Small intestine (tissue), 7 donors: ENCODE measurements around the gene CHPT1. TPM values are rescaled to one million over a fixed set of nuclear protein-coding genes. Genes with fewer than 3 reads are reported as not detected.
"Not testable (repeated sequence)": the region's sequence is repeated elsewhere in the genome, so short reads cannot be mapped to it uniquely, and the experiment has no call there.

ENCODE experiments used
- DNase-seq, 2 donors: peaks; one replicate each; pipeline versions ENCODE4 v3.0.0 to v3.0.0-alpha.2; 2013
- FAIRE-seq: peaks from 2 replicates; lab custom pipeline; 2012; peaks lifted over from hg19 to GRCh38; lab: Jason Lieb, UNC
- H3K27ac ChIP-seq, 3 donors: one replicate each; pipeline ENCODE4 v1.5.1; 2013; ENCODE audit warnings: low read length in 2 of 3, mild to moderate bottlenecking in 2 of 3, control low read depth in 1 of 3, inconsistent platforms in 1 of 3, low read depth in 1 of 3, moderate library complexity in 1 of 3
- H3K27me3 ChIP-seq, 3 donors: one replicate each; pipeline ENCODE4 v1.6.1; 2013; ENCODE audit warnings: low read length in 3 of 3, inconsistent platforms in 1 of 3; ENCODE audit not compliant: control insufficient read depth in 3 of 3, insufficient read depth in 3 of 3
- H3K36me3 ChIP-seq, 3 donors: one replicate each; pipeline ENCODE4 v1.6.1; 2013; ENCODE audit warnings: low read length in 3 of 3, inconsistent platforms in 1 of 3, low read depth in 1 of 3, mild to moderate bottlenecking in 1 of 3, moderate library complexity in 1 of 3; ENCODE audit not compliant: control insufficient read depth in 3 of 3, insufficient read depth in 2 of 3
- H3K4me1 ChIP-seq, 3 donors: one replicate each; pipeline ENCODE4 v1.6.1; 2013; ENCODE audit warnings: low read length in 2 of 3, inconsistent platforms in 1 of 3, low read depth in 1 of 3, mild to moderate bottlenecking in 1 of 3, moderate library complexity in 1 of 3; ENCODE audit not compliant: control insufficient read depth in 3 of 3, insufficient read depth in 2 of 3
- H3K4me3 ChIP-seq, 3 donors: one replicate each; pipeline ENCODE4 v1.5.1; 2013; ENCODE audit warnings: low read length in 3 of 3, control low read depth in 1 of 3, inconsistent platforms in 1 of 3, low read depth in 1 of 3, mild to moderate bottlenecking in 1 of 3, moderate library complexity in 1 of 3
- H3K9me3 ChIP-seq, 2 donors: one replicate each; pipeline ENCODE4 v1.6.1; 2013; ENCODE audit warnings: low read depth in 1 of 2, low read length in 1 of 2; ENCODE audit not compliant: control insufficient read depth in 2 of 2, insufficient read depth in 1 of 2
- WGBS, 3 donors: extraction: QIAGEN DNeasy Blood & Tissue Kit; methylation state at CpG; one replicate each; pipeline ENCODE4 v1.1.7; 2013; 5-methylcytosine and 5-hydroxymethylcytosine counted together
- polyA plus RNA-seq, 4 donors: library from polyadenylated mRNA; stranded (reverse) in 3 of 4; unstranded in 1 of 4; fragments of 200-250 nt in 3 of 4; fragments of 120-200 nt in 1 of 4; gene quantifications; one replicate each; pipeline versions ENCODE4 v1.2.1 to v1.2.3, GENCODE V29; 2013
- donor health status: healthy with polysubstance abuse.
- donor health status: control.
- donor health status: control.
- donor health status: Bipolar disorder and iron deficiency.
- donor health status: healthy.

CHPT1 gene
- polyA plus RNA-seq, 4 donors: 81.9 to 191 (median 130) TPM

DNA sequence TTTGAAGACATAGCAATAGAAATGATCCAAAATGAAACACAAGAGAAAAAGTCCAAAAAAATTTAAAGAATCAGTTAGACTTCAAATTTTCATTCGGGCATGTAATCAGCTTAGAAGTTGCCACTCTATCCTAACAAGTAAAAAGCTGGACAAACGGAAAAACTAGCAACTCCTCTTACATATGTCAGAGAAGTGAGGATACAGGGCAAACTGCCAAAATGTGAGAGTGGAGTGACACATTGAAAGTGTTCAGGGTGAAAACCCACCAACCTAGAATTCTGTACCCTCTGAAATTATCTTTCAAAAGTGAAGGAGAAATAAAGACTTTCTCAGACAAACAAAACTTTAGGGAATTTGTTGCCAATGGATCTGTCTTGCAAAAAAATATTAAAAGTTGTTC is 42.0 kb upstream of the CHPT1 start:
- Histone ChIP-seq H3K4me1 (peaks cover 0 to 5% (median 0%) of the 10 kb centered on the region in 3 donors), H3K4me3 (no peak overlapping the region), H3K9me3 (no peaks in the 10 kb centered on the region), H3K27ac (no peak overlapping the region), H3K36me3 (no peaks in the 10 kb centered on the region), H3K27me3 (no peaks in the 10 kb centered on the region)
- DNase-seq (no peak), FAIRE-seq (no peak)
- 50 to 65% (median 61%) methylated on average over 2 of the region's 2 CpGs for WGBS, 3 donors

GRCh38 chr12:101660662-101661061 is 36.8 kb upstream of the CHPT1 start:
- not testable (repeated sequence) for H3K27ac ChIP-seq, H3K27me3 ChIP-seq, H3K4me3 ChIP-seq, H3K4me1 ChIP-seq, H3K36me3 ChIP-seq, H3K9me3 ChIP-seq, DNase-seq, FAIRE-seq
- 70 to 98% (median 83%) methylated on average over 2 of the region's 2 CpGs for WGBS, 3 donors

GRCh38 chr12:101663298-101663697 is 34.1 kb upstream of the CHPT1 start:
- Histone ChIP-seq H3K36me3 (no peaks in the 10 kb centered on the region), H3K4me1 (no peaks in the 10 kb centered on the region), H3K9me3 (no peaks in the 10 kb centered on the region), H3K4me3 (no peak overlapping the region), H3K27me3 (no peaks in the 10 kb centered on the region), H3K27ac (no peak overlapping the region)
- 86 to 94% (median 93%) methylated on average over 6 of the region's 6 CpGs for whole genome bisulfite sequencing, 3 donors
- FAIRE-seq (no peak), DNase-seq (no peak)

- Histone ChIP-seq H3K27ac (no peak overlapping the region), H3K36me3 (no peaks in the 10 kb centered on the region), H3K4me1 (no peaks in the 10 kb centered on the region), H3K9me3 (no peaks in the 10 kb centered on the region), H3K27me3 (no peaks in the 10 kb centered on the region), H3K4me3 (no peak overlapping the region)
- WGBS, 3 donors: 77 to 91% (median 88%) methylated on average over 7 of the region's 7 CpGs
- no peak for FAIRE-seq
- no peak for DNase-seq
Observed at GRCh38 chr12:101664992-101665391, 32.4 kb upstream of the CHPT1 start.

- 81 to 87% (median 84%) methylated on average over 7 of the region's 7 CpGs for WGBS, 3 donors
- FAIRE-seq (no peak), DNase-seq (no peak)
- Histone ChIP-seq H3K27me3 (no peaks in the 10 kb centered on the region), H3K9me3 (no peaks in the 10 kb centered on the region), H3K4me3 (no peak overlapping the region), H3K36me3 (no peaks in the 10 kb centered on the region), H3K4me1 (no peaks in the 10 kb centered on the region), H3K27ac (no peak overlapping the region)
Observed at GRCh38 chr12:101666052-101666728, 31.2 kb upstream of the CHPT1 start.

GRCh38 chr12:101667591-101667990 is 29.8 kb upstream of the CHPT1 start:
- no peaks in the 10 kb centered on the region for H3K4me1 ChIP-seq
- WGBS, 3 donors: 20 to 59% (median 43%) methylated on average over 5 of the region's 5 CpGs
- DNase-seq (peak in 1 of 2 donors; percentile 19), FAIRE-seq (no peak)
- H3K27ac ChIP-seq: no peak overlapping the region
- no peak overlapping the region for H3K4me3 ChIP-seq
- H3K36me3 ChIP-seq: no peaks in the 10 kb centered on the region
- H3K9me3 ChIP-seq: no peaks in the 10 kb centered on the region
- H3K27me3 ChIP-seq: no peaks in the 10 kb centered on the region

DNA sequence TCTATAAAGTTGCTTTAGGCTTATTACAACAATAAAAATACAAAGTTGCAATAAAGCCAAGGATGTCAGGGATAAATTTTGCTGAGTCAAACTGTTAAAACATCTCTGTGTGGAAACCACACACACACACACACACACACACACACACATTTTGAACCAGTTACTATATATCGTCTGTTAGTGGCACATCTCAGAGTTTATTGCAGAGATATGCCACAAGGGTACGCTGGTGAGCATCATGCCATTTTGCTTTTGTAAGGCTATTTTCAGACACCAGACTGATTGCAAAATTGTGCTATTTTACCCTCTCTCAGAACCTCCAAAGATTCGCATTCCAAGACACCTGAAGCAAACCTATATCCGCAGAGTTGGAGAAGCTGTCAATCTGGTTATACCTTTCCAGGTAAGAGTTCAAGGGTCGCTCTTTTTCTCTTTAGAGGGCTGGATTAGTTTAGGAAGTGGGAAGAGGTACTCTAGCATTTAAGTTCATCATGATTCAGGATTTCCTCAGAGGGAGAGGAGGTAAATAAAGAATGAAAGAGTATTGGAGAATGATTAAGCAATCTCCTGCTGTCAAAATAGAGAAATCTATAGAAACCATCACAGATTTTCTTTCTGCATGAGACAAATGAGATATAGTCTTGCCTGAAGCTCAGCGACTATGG is 27.3 kb upstream of the CHPT1 start:
- Histone ChIP-seq H3K27ac (no peak overlapping the region), H3K36me3 (no peaks in the 10 kb centered on the region), H3K4me1 (peaks cover 0 to 1% (median 0%) of the 10 kb centered on the region in 3 donors), H3K9me3 (no peaks in the 10 kb centered on the region), H3K4me3 (no peak overlapping the region), H3K27me3 (no peaks in the 10 kb centered on the region)
- FAIRE-seq (no peak), DNase-seq (peak; percentile 47 to 75)
- 32 to 48% (median 40%) methylated on average over 6 of the region's 6 CpGs for WGBS, 3 donors

GRCh38 chr12:101671157-101671791 is 26.2 kb upstream of the CHPT1 start:
- no peak for FAIRE-seq
- H3K4me1 ChIP-seq: peaks cover 0 to 1% (median 0%) of the 10 kb centered on the region in 3 donors

More at GRCh38 chr12:101671157-101671791, 26.2 kb upstream of the CHPT1 start:
- peak in 1 of 2 donors; percentile 31 for DNase-seq
- Histone ChIP-seq H3K4me3 (no peak overlapping the region), H3K27ac (no peak overlapping the region), H3K36me3 (no peaks in the 10 kb centered on the region), H3K27me3 (no peaks in the 10 kb centered on the region), H3K9me3 (no peaks in the 10 kb centered on the region)
- 59 to 68% (median 65%) methylated on average over 6 of the region's 6 CpGs for WGBS, 3 donors
